Spleen (tissue), 11 donors: ENCODE measurements around the gene PDZK1IP1. TPM values are rescaled to one million over a fixed set of nuclear protein-coding genes. Genes with fewer than 3 reads are reported as not detected.

Experiments used
- DNase-seq: peaks from one replicate; pipeline ENCODE4 v3.0.0-alpha.2; 2020
- H3K27ac ChIP-seq, 8 donors: fragments of 200-600 bp; sonication (generic) in 7 of 8; 1 replicate in 4 of 8; 2 replicates in 4 of 8; pipeline versions ENCODE4 v1.5.0 to v1.8.0; 2016 to 2021; ENCODE audit warnings: inconsistent platforms in 4 of 8, mild to moderate bottlenecking in 4 of 8, moderate library complexity in 1 of 8
- H3K27me3 ChIP-seq, 7 donors: fragments of 200-600 bp; sonication (generic) in 6 of 7; replicated peaks in 1 of 7; 1 replicate in 4 of 7; 2 replicates in 3 of 7; pipeline versions ENCODE4 v1.5.0 to v1.8.0; 2016 to 2021; ENCODE audit warnings: inconsistent platforms in 3 of 7, mild to moderate bottlenecking in 1 of 7
- H3K36me3 ChIP-seq, 6 donors: fragments of 200-600 bp; sonication (generic) in 5 of 6; 1 replicate in 4 of 6; 2 replicates in 2 of 6; pipeline versions ENCODE4 v1.5.0 to v1.8.0; 2016 to 2021; ENCODE audit warnings: inconsistent platforms in 2 of 6
- H3K4me1 ChIP-seq, 6 donors: fragments of 200-600 bp; sonication (generic) in 5 of 6; 1 replicate in 3 of 6; 2 replicates in 3 of 6; pipeline versions ENCODE4 v1.5.0 to v1.8.0; 2016 to 2021; ENCODE audit warnings: inconsistent platforms in 3 of 6
- H3K4me3 ChIP-seq, 8 donors: fragments of 200-600 bp; sonication (generic) in 7 of 8; 1 replicate in 4 of 8; 2 replicates in 4 of 8; pipeline versions ENCODE4 v1.5.0 to v1.8.0; 2016 to 2021; ENCODE audit warnings: inconsistent platforms in 4 of 8, mild to moderate bottlenecking in 4 of 8, moderate library complexity in 2 of 8
- H3K9me3 ChIP-seq, 8 donors: fragments of 200-600 bp; sonication (generic) in 7 of 8; 1 replicate in 4 of 8; 2 replicates in 4 of 8; pipeline versions ENCODE4 v1.5.0 to v1.8.0; 2016 to 2021; ENCODE audit warnings: inconsistent platforms in 4 of 8
- POLR2A ChIP-seq, 3 donors: fragments of 450-650 bp; IDR thresholded peaks; one replicate each; pipeline ENCODE4 v1.5.1; 2017; ENCODE audit warnings: antibody characterized with exemption in 3 of 3, mild to moderate bottlenecking in 1 of 3
- POLR2AphosphoS5 ChIP-seq, 3 donors: sonication (generic); formaldehyde crosslinking; IDR thresholded peaks; one replicate each; pipeline ENCODE4 v1.5.1; 2017; ENCODE audit warnings: antibody characterized with exemption in 3 of 3
- WGBS, 5 donors: extraction: QIAGEN DNeasy Blood & Tissue Kit in 3 of 5; methylation state at CpG; one replicate each; pipeline versions ENCODE4 v1.1.5 to v1.1.7; 2013 to 2018; 5-methylcytosine and 5-hydroxymethylcytosine counted together
- intact Hi-C: fragments of 100-400 bp; cut with DNase I; formaldehyde crosslinking; loops from one replicate; pipeline ENCODE4 v1.15.0; 2023; ENCODE audit warnings: low total_unique reads
- polyA plus RNA-seq, 3 donors: library from polyadenylated mRNA; stranded (reverse); fragments of 200-250 nt; gene quantifications; one replicate each; pipeline ENCODE4 v1.2.1, GENCODE V29; 2013
- total RNA-seq, 7 donors: library from RNA; depleted of rRNA in 3 of 7; stranded (reverse); fragments of >200 nt in 3 of 7; fragmentation: NEBNext Ultra II Directional in 4 of 7; extraction: Animal tissue kit (Norgen Biotek cat#: 25700) in 4 of 7; gene quantifications; one replicate each; pipeline versions ENCODE4 v1.1.0 to v1.2.1, GENCODE V29; 2016 to 2021
- TF ChIP-seq, protein P1 (sequence below), 11 experiments: fragments of 200-600 bp in 7 of 11; fragments of 450-650 bp in 4 of 11; sonication (generic) in 4 of 11; IDR thresholded peaks in 8 of 11; conservative IDR thresholded peaks in 3 of 11; 1 replicate in 7 of 11; 2 replicates in 4 of 11; pipeline versions ENCODE4 v1.4.0 to v1.8.0; 2016 to 2021; ENCODE audit warnings: antibody characterized with exemption in 11 of 11, inconsistent platforms in 4 of 11, mild to moderate bottlenecking in 1 of 11
- donor health status: healthy with polysubstance abuse.
- donor health status: DM: no; HTN: no; CAD: no; lungs with moderate emphysema.
- donor health status: DM: no; HTN: no; CAD: no.
- donor health status: Bipolar disorder and iron deficiency.
- donor health status: healthy.
- donor health status: DM: no; HTN: no; CAD: no.
- donor health status: DM: yes; HTN: yes; CAD: no.

The PDZK1IP1 gene
- total and polyA plus RNA-seq, 10 donors: 0.22 to 11.0 (median 3.6) TPM

DNA sequence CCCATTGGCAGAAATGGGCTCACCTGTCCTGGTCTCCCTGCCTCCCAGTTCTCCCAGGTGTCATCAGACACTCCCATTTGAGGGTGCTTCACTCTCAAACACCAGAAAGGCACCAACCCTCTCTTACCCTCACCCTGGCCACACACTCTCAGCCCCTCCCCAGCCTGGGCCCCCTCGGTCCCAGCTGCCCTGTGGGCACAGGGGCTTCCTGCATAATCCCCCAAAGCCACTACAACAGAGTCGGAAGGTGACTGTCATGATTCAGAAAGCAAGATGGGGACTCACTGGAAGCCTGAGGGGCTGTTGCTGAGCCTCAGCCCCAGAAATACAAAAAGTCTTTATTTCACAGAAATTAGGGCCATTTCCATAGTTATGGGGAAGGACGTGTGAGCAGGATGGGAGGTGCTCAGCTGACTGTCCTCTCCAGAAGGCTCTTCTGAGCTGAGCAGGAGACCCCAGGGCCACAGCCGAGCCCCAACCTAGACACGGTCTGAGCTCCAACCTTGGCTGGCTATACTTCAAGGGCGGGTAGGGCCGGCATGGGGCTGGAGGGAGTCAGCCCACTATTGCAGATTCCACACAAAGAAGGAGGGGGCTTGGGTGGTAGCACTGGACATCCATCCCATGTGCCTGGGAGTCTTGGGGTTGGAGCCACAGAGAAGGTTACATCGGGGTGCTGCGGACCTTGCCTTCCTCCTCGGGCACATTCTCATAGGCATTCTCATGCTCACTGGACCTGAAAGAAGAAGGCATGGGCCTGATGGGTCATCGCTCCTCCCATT, 6.3 kb downstream of the PDZK1IP1 start:
- intact Hi-C loops: no loop called here
- TF ChIP-seq POLR2AphosphoS5 (IDR thresholded peaks at IDR 0.05): no peak
- TF ChIP-seq, protein P1, sequence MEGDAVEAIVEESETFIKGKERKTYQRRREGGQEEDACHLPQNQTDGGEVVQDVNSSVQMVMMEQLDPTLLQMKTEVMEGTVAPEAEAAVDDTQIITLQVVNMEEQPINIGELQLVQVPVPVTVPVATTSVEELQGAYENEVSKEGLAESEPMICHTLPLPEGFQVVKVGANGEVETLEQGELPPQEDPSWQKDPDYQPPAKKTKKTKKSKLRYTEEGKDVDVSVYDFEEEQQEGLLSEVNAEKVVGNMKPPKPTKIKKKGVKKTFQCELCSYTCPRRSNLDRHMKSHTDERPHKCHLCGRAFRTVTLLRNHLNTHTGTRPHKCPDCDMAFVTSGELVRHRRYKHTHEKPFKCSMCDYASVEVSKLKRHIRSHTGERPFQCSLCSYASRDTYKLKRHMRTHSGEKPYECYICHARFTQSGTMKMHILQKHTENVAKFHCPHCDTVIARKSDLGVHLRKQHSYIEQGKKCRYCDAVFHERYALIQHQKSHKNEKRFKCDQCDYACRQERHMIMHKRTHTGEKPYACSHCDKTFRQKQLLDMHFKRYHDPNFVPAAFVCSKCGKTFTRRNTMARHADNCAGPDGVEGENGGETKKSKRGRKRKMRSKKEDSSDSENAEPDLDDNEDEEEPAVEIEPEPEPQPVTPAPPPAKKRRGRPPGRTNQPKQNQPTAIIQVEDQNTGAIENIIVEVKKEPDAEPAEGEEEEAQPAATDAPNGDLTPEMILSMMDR (IDR thresholded peaks at IDR 0.05 in 8 of 11, conservative IDR thresholded peaks at IDR 0.05 in 3 of 11): no peak
- Histone ChIP-seq H3K9me3 (no peaks in the 10 kb centered on the region), H3K4me1 (peaks cover 0 to 15% (median 10%) of the 10 kb centered on the region in 6 donors), H3K4me3 (no peak overlapping the region), H3K27me3 (peaks cover 0 to 48% (median 4%) of the 10 kb centered on the region in 7 donors), H3K27ac (no peak overlapping the region), H3K36me3 (no peaks in the 10 kb centered on the region)
- 63 to 76% (median 73%) methylated on average over 9 to 11 of the region's 11 CpGs for WGBS, 5 donors
- peak; percentile 49 for DNase-seq

- Histone ChIP-seq H3K27ac (no peak overlapping the region), H3K4me3 (no peak overlapping the region), H3K9me3 (no peaks in the 10 kb centered on the region), H3K36me3 (no peaks in the 10 kb centered on the region), H3K27me3 (peaks cover 0 to 48% (median 4%) of the 10 kb centered on the region in 7 donors), H3K4me1 (peaks cover 0 to 15% (median 10%) of the 10 kb centered on the region in 6 donors)
- intact Hi-C loops: no loop called here
- 57 to 77% (median 69%) methylated on average over 7 of the region's 7 CpGs for WGBS, 5 donors
- DNase-seq: peak; percentile 55
- TF ChIP-seq POLR2AphosphoS5 (IDR thresholded peaks at IDR 0.05) (no peak), POLR2A (IDR thresholded peaks at IDR 0.05) (no peak)
- TF ChIP-seq, protein P1 (IDR thresholded peaks at IDR 0.05 in 8 of 11, conservative IDR thresholded peaks at IDR 0.05 in 3 of 11): no peak
These were observed 7.1 kb downstream of the PDZK1IP1 start for GRCh38 chr1:47182676-47183235.

GRCh38 chr1:47181955-47182675, 7.7 kb downstream of the PDZK1IP1 start:
- Histone ChIP-seq H3K27ac (no peak overlapping the region), H3K4me1 (peaks cover 0 to 15% (median 10%) of the 10 kb centered on the region in 6 donors), H3K9me3 (no peaks in the 10 kb centered on the region), H3K27me3 (peaks cover 0 to 48% (median 4%) of the 10 kb centered on the region in 7 donors), H3K4me3 (no peak overlapping the region), H3K36me3 (no peaks in the 10 kb centered on the region)
- TF ChIP-seq, protein P1 (IDR thresholded peaks at IDR 0.05 in 8 of 11, conservative IDR thresholded peaks at IDR 0.05 in 3 of 11): no peak
- no peak for TF ChIP-seq POLR2AphosphoS5 (IDR thresholded peaks at IDR 0.05)
- TF ChIP-seq POLR2A (IDR thresholded peaks at IDR 0.05): no peak
- 63 to 89% (median 78%) methylated on average over 7 of the region's 7 CpGs for WGBS, 5 donors
- intact Hi-C loops: no loop called here
- peak; percentile 65 for DNase-seq
